IgD-negative memory B cell (primary cell): ENCODE measurements around the gene BAG1. TPM values are rescaled to one million over a fixed set of nuclear protein-coding genes. Genes with fewer than 3 reads are reported as not detected.

Experiments used
- H3K27ac Mint-ChIP-seq, 3 donors: one replicate each; pipeline ENCODE4 v1.8.0; 2020 to 2022; ENCODE audit warnings: mild to moderate bottlenecking in 3 of 3, mixed read lengths in 3 of 3, moderate library complexity in 1 of 3
- H3K27me3 Mint-ChIP-seq: one replicate; pipeline ENCODE4 v1.8.0; 2021; ENCODE audit warnings: mixed read lengths
- H3K36me3 Mint-ChIP-seq: one replicate; pipeline ENCODE4 v1.8.0; 2020; ENCODE audit warnings: mild to moderate bottlenecking, mixed read lengths
- H3K4me1 Mint-ChIP-seq, 3 donors: one replicate each; pipeline ENCODE4 v1.8.0; 2020 to 2022; ENCODE audit warnings: mixed read lengths in 3 of 3, mild to moderate bottlenecking in 1 of 3
- H3K4me3 Mint-ChIP-seq, 4 donors: one replicate each; pipeline ENCODE4 v1.8.0; 2020 to 2022; ENCODE audit warnings: mild to moderate bottlenecking in 4 of 4, mixed read lengths in 4 of 4, moderate library complexity in 3 of 4
- H3K9me3 Mint-ChIP-seq, 3 donors: one replicate each; pipeline ENCODE4 v1.8.0; 2020 to 2021; ENCODE audit warnings: mixed read lengths in 3 of 3, mild to moderate bottlenecking in 1 of 3
- polyA plus RNA-seq: library from polyadenylated mRNA; unstranded; fragments of 300-500 nt; fragmentation: Illumina TruSeq; gene quantifications from one replicate; pipeline ENCODE4 v1.2.3, GENCODE V29; 2021

The BAG1 gene
- polyA plus RNA-seq, 1 donor from 2014 or later: 89.3 TPM

DNA sequence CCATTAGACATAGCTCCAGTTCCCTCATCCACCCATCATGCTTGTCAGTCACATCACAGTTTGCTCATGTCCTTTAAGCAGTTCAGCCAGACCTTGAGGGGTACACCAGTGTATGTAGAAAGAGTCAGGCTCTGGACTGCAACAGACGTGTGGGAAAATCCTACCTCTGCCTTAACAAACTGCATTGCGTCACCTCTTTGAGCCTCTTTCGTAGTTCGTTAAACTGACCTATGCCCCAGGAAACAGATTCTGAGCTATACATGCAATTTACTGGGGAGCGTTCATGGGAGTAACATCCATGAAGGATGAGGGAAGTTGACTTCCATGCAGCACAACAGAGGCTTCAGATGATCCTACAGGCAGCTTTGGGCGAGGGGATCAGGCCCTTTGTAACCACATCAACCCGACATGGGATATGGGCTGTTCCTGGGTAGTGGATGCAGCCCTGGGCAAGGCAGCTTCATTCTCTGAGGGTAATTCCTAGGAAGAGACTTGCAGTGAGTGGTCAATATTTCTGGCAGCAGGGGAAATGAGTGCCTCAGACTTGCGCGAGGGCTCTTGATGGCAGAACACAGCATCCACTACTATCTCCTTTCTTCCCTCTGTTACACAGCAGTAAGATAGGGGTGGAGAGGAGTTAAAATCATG lies 20.2 kb downstream of the BAG1 start:
- Mint-ChIP-seq H3K36me3 (peaks cover 2% of the 10 kb centered on the region), H3K27me3 (peaks cover 5% of the 10 kb centered on the region), H3K4me1 (peaks cover 0 to 5% (median 3%) of the 10 kb centered on the region in 3 donors), H3K9me3 (no peaks in the 10 kb centered on the region), H3K4me3 (peak overlapping the region in 1 of 4 donors; percentile 25), H3K27ac (peak overlapping the region in 1 of 3 donors; percentile 65)

- Mint-ChIP-seq H3K27me3 (peaks cover 5% of the 10 kb centered on the region), H3K36me3 (peaks cover 2% of the 10 kb centered on the region), H3K27ac (no peak overlapping the region), H3K9me3 (no peaks in the 10 kb centered on the region), H3K4me1 (peaks cover 0 to 1% (median under 1%) of the 10 kb centered on the region in 3 donors), H3K4me3 (no peak overlapping the region)
These were observed 21.8 kb downstream of the BAG1 start for GRCh38 chr9:33242609-33243134.

DNA sequence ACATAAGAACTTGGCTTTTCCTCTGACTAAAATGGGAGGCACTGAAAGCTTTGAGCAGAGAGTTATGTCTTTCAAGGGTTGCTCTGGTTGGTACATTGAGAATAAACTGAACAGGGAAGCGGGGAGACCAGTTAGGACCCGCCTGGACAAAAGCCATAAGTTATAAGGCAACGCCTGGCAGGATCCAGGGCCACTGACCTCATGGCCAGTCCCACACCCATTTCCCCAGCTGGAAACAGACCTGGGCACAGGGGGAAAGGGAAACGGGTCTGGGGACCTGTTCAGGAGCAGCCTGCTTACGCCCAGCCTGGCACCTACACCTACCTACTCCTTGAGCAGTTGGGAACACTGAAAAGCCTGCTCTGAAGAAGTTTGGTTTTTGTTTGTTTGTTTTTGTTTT lies 23.2 kb downstream of the BAG1 start:
- peaks cover 0 to 1% (median 0%) of the 10 kb centered on the region in 3 donors for H3K4me1 Mint-ChIP-seq
- H3K27ac Mint-ChIP-seq: no peak overlapping the region
- no peaks in the 10 kb centered on the region for H3K9me3 Mint-ChIP-seq
- H3K36me3 Mint-ChIP-seq: peaks cover 2% of the 10 kb centered on the region
- no peak overlapping the region for H3K4me3 Mint-ChIP-seq
- peaks cover 5% of the 10 kb centered on the region for H3K27me3 Mint-ChIP-seq

DNA sequence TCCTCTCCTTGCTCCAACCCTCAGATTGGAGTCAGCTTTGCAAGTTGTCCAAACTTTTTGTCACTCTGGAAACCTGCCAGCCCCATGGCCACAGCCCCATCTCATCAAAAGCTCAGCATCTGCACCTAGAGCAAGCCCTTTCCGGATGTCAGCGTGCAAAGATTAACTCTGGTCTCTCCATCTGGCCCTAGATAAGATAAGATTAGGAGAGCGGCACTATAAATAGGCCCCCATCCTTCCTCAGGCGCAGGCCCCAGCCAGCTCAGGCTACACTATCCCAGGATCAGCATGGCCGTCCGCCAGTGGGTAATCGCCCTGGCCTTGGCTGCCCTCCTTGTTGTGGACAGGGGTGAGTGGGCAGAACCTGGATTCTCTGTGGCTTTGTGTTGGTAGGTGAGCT lies 24.6 kb downstream of the BAG1 start, which contains the start of gene SPINK4:
SPINK4 (plus strand) TSS at position 247 of the 400 bp plus-strand sequence; CDS start at position 289, 42 bp downstream.
- Mint-ChIP-seq H3K4me1 (peaks cover 0 to 2% (median 0%) of the 10 kb centered on the region in 3 donors), H3K9me3 (no peaks in the 10 kb centered on the region), H3K36me3 (no peaks in the 10 kb centered on the region), H3K4me3 (no peak within 1 kb of the TSS), H3K27me3 (peaks cover 9% of the 10 kb centered on the region), H3K27ac (peak within 1 kb of the TSS in 1 of 3 donors; percentile 48)

GRCh38 chr9:33236571-33236970 lies 27.9 kb downstream of the BAG1 start:
- H3K9me3 Mint-ChIP-seq: no peaks in the 10 kb centered on the region
- no peak overlapping the region for H3K4me3 Mint-ChIP-seq
- H3K27ac Mint-ChIP-seq: peak overlapping the region in 1 of 3 donors; percentile 36
- H3K36me3 Mint-ChIP-seq: peaks cover 3% of the 10 kb centered on the region
- peaks cover 0 to 2% (median 0%) of the 10 kb centered on the region in 3 donors for H3K4me1 Mint-ChIP-seq
- H3K27me3 Mint-ChIP-seq: peaks cover 10% of the 10 kb centered on the region

DNA sequence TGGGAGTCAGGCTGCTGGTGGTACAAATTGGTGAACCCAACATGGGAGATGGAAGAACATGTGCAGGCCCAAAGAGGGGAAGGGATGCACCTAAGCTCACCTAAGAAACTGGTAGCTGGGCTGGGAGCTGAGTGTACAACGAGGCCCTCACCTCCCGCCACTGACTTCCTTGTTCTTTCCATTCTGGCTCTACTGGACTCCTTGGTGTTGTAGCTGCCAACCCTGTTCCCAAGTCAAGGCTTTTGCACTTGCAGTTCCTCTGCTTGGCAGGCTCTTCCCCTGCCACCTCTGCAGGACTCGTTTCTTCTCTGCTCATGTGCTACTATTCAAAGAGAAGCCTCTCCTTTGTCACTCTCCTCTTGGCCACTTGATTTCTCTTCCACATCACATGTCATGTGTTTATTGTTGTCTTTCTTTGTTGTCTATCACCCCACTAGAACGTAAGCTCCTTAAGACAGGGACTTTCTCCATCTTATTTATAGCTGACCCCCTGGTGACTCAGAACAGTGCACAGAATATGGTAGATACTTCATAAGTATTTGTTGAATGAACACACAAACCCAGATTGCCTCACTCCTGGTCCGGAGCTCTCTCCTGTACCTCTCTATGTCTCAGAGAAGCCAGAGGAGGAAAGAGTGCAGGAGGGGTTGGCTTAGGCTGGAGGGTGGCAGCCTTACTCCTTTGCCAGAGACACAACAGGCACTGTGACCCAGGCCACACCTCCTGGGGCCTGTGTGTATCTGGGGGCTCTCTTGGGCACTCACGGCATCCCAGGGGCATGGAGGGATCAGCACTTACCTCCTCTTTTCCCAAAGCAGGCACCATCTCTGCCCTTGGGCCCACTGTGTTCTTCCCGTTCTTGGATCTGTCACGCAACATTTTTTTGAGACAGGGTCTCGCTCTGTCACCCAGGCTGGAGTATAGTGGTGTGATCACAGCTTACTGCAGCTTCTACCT lies 29.7 kb downstream of the BAG1 start:
- Mint-ChIP-seq H3K4me3 (no peak overlapping the region), H3K4me1 (peaks cover 0 to 2% (median 0%) of the 10 kb centered on the region in 3 donors), H3K9me3 (no peaks in the 10 kb centered on the region), H3K36me3 (peaks cover 3% of the 10 kb centered on the region), H3K27ac (no peak overlapping the region), H3K27me3 (peaks cover 5% of the 10 kb centered on the region)

GRCh38 chr9:33233626-33234342 lies 30.7 kb downstream of the BAG1 start:
- H3K9me3 Mint-ChIP-seq: no peaks in the 10 kb centered on the region
- H3K4me1 Mint-ChIP-seq: peaks cover 0 to 2% (median 0%) of the 10 kb centered on the region in 3 donors
- no peak overlapping the region for H3K4me3 Mint-ChIP-seq
- H3K27ac Mint-ChIP-seq: no peak overlapping the region
- peaks cover 3% of the 10 kb centered on the region for H3K36me3 Mint-ChIP-seq
- peaks cover 5% of the 10 kb centered on the region for H3K27me3 Mint-ChIP-seq

GRCh38 chr9:33232815-33233214 lies 31.7 kb downstream of the BAG1 start:
- Mint-ChIP-seq H3K27ac (no peak overlapping the region), H3K36me3 (peaks cover 3% of the 10 kb centered on the region), H3K27me3 (peaks cover 5% of the 10 kb centered on the region), H3K4me1 (peaks cover 0 to 2% (median 2%) of the 10 kb centered on the region in 3 donors), H3K4me3 (no peak overlapping the region), H3K9me3 (no peaks in the 10 kb centered on the region)

DNA sequence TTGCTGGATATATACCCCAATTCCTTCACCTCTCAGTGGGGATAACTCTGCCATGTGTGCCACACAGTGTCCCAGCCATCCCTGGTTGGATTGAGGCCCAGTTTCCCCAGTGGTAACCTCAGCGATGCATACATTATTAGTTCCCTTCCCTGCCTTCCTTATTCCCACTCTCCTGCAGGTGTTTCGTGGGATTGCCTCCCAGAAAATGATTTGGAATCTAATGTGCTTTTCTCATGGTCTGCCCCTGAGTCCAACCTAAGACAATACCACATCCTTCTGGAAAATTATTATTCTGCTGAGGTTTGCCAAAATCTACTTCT lies 32.9 kb downstream of the BAG1 start:
- Mint-ChIP-seq H3K27me3 (peaks cover 5% of the 10 kb centered on the region), H3K4me3 (no peak overlapping the region), H3K36me3 (peaks cover 3% of the 10 kb centered on the region), H3K27ac (no peak overlapping the region), H3K9me3 (no peaks in the 10 kb centered on the region), H3K4me1 (peaks cover 6 to 9% (median 7%) of the 10 kb centered on the region in 3 donors)

DNA sequence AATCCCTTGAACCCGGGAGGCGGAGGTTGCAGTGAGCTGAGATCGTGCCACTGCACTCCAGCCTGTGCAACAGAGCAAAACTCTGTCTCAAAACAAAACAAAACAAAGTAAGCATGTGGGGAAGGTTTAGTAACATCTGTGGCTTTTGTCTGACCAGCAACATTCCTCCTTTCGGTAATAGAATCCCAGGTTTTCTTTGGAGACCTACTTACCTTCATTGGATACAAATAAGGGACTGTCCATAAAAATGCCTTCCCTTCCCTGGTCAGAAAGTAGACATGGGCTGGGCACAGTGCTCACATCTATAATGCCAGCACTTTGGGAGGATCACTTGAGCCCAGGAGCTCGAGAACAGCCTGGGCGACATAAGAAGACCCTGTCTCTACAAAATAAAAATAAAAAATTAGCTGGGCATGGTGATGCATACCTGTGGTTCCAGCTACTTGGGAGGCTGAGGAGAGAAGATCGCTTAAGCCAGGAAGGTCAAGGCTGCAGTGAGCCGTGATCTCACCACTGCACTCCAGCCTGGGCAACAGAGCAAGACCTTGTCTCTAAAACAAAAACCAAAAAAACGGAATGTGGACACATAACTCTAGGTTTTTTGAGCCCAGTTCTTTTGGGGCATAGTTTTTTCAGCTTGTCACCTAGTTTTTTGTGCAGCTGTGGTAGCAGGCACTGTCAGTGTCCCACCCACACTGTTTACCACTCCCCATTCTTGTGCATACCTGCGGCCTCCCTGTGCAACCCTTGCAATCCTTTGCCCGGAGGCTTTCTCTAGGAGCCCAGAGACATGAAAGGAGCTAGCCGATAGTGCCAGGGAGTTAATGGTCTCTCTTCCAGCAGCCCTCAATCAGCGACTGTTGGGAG lies 33.5 kb downstream of the BAG1 start:
- no peak overlapping the region for H3K27ac Mint-ChIP-seq
- no peak overlapping the region for H3K4me3 Mint-ChIP-seq
- H3K4me1 Mint-ChIP-seq: peaks cover 6 to 12% (median 9%) of the 10 kb centered on the region in 3 donors
- H3K27me3 Mint-ChIP-seq: peaks cover 5% of the 10 kb centered on the region
- H3K36me3 Mint-ChIP-seq: peaks cover 3% of the 10 kb centered on the region
- no peaks in the 10 kb centered on the region for H3K9me3 Mint-ChIP-seq

- no peak overlapping the region for H3K27ac Mint-ChIP-seq
- H3K4me1 Mint-ChIP-seq: peaks cover 14 to 22% (median 15%) of the 10 kb centered on the region in 3 donors
- no peaks in the 10 kb centered on the region for H3K9me3 Mint-ChIP-seq
- H3K36me3 Mint-ChIP-seq: peaks cover under 1% of the 10 kb centered on the region
- H3K4me3 Mint-ChIP-seq: no peak overlapping the region
- peaks cover 1% of the 10 kb centered on the region for H3K27me3 Mint-ChIP-seq
These were observed 35.0 kb downstream of the BAG1 start for GRCh38 chr9:33229359-33230114.

- peaks cover 14 to 22% (median 15%) of the 10 kb centered on the region in 3 donors for H3K4me1 Mint-ChIP-seq
- no peaks in the 10 kb centered on the region for H3K36me3 Mint-ChIP-seq
- H3K4me3 Mint-ChIP-seq: no peak overlapping the region
- H3K27ac Mint-ChIP-seq: peak overlapping the region in 1 of 3 donors; percentile 31
- H3K9me3 Mint-ChIP-seq: no peaks in the 10 kb centered on the region
- peaks cover 1% of the 10 kb centered on the region for H3K27me3 Mint-ChIP-seq
These were observed 35.9 kb downstream of the BAG1 start for GRCh38 chr9:33228606-33229005.

DNA sequence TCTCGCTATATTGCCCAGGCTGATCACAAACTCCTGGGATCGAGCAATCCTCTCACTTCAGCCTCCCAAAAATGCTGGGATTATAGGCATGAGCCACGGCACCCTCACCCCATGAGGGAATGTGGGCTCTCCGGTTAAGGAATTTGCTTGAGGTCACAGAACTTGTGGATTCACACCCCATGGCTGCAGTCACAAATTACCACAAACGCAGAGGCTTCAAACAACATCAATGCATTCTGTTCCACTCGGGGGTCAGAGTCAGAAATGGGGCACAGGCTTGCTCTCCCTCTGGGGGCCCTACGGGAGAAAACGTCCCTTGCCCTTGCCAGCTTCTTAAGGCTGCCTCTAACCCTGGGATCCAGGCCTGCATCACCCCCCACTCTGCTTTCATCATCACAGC lies 36.8 kb downstream of the BAG1 start:
- peaks cover 14 to 24% (median 15%) of the 10 kb centered on the region in 3 donors for H3K4me1 Mint-ChIP-seq
- no peaks in the 10 kb centered on the region for H3K36me3 Mint-ChIP-seq
- H3K4me3 Mint-ChIP-seq: no peak overlapping the region
- no peaks in the 10 kb centered on the region for H3K9me3 Mint-ChIP-seq
- H3K27ac Mint-ChIP-seq: peak overlapping the region; percentile 79 to 95 (median 82)
- peaks cover 1% of the 10 kb centered on the region for H3K27me3 Mint-ChIP-seq
